H1 (cell line): ENCODE results near the gene ILKAP. TPM values are rescaled to one million over a fixed set of nuclear protein-coding genes. Genes with fewer than 3 reads are reported as not detected.

Experiments
- CTCF ChIA-PET: fragments of 300-600 bp; sonication (Branson Sonifier 250); formaldehyde crosslinking; loops from one replicate; lab custom pipeline; 2021; ENCODE audit not compliant: partially characterized antibody; lab: Charles Lee
- POLR2A ChIA-PET: fragments of 300-600 bp; sonication (Branson Sonifier 250); formaldehyde crosslinking; loops from one replicate; lab custom pipeline; 2021; ENCODE audit warnings: inconsistent platforms; ENCODE audit not compliant: partially characterized antibody; lab: Charles Lee
- DNase-seq, 2 experiments: peaks; one replicate each; pipeline versions ENCODE4 v3.0.0 to v3.0.0-alpha.2; 2010 to 2022; ENCODE audit warnings: low spot score in 2 of 2, low read depth in 1 of 2, mixed read lengths in 1 of 2
- FAIRE-seq: peaks from 2 replicates; lab custom pipeline; 2011; peaks lifted over from hg19 to GRCh38; lab: Jason Lieb, UNC
- H2AFZ ChIP-seq: 2 replicates; pipeline ENCODE4 v1.8.1; 2012; ENCODE audit warnings: low read length, inconsistent platforms
- H2AK5ac ChIP-seq: 2 replicates; pipeline ENCODE4 v1.6.1; 2013; ENCODE audit warnings: low read depth, low read length
- H2BK120ac ChIP-seq: replicated peaks from 2 replicates; pipeline ENCODE3; 2013; ENCODE audit warnings: low read depth, low read length, inconsistent platforms
- H2BK12ac ChIP-seq: 2 replicates; pipeline ENCODE4 v1.6.1; 2013; ENCODE audit warnings: low read depth, low read length
- H2BK15ac ChIP-seq: 2 replicates; pipeline ENCODE4 v1.6.1; 2013; ENCODE audit warnings: low read length
- H2BK20ac ChIP-seq: 2 replicates; pipeline ENCODE4 v1.6.1; 2013; ENCODE audit warnings: low read length
- H2BK5ac ChIP-seq: 2 replicates; pipeline ENCODE4 v1.6.1; 2013; ENCODE audit warnings: low read depth, low read length
- H3K14ac ChIP-seq: 2 replicates; pipeline ENCODE4 v1.6.1; 2013; ENCODE audit warnings: inconsistent platforms; ENCODE audit not compliant: insufficient read length
- H3K18ac ChIP-seq: 2 replicates; pipeline ENCODE4 v1.6.1; 2013; ENCODE audit warnings: low read length; ENCODE audit errors: extremely low read depth
- H3K23ac ChIP-seq: 2 replicates; pipeline ENCODE4 v1.6.1; 2013; ENCODE audit warnings: inconsistent platforms; ENCODE audit not compliant: insufficient read length
- H3K23me2 ChIP-seq: 2 replicates; pipeline ENCODE4 v1.6.1; 2013; ENCODE audit warnings: low read depth, low read length
- H3K27ac ChIP-seq: 2 replicates; pipeline ENCODE4 v1.6.1; 2011; ENCODE audit warnings: low read depth, low read length, inconsistent platforms
- H3K27me3 ChIP-seq, 4 experiments: replicated peaks in 1 of 4; 1 replicate in 1 of 4; 2 replicates in 3 of 4; pipeline versions ENCODE4 v1.6.1 to v1.8.1; 2011 to 2013; ENCODE audit warnings: low read length in 3 of 4, mild to moderate bottlenecking in 3 of 4, inconsistent platforms in 2 of 4, mixed read lengths in 2 of 4, moderate library complexity in 1 of 4; ENCODE audit not compliant: control insufficient read depth in 3 of 4, insufficient read depth in 3 of 4; ENCODE audit errors: extremely low read depth in 1 of 4
- H3K36me3 ChIP-seq, 4 experiments: 2 replicates each; pipeline versions ENCODE4 v1.6.1 to v1.8.1; 2011 to 2013; ENCODE audit warnings: mild to moderate bottlenecking in 4 of 4, low read length in 3 of 4, moderate library complexity in 2 of 4, control low read depth in 1 of 4, inconsistent platforms in 1 of 4; ENCODE audit not compliant: insufficient read depth in 4 of 4, control insufficient read depth in 2 of 4
- H3K4ac ChIP-seq: replicated peaks from 2 replicates; pipeline ENCODE3; 2013; ENCODE audit warnings: low read length, low read depth, mixed read lengths, inconsistent platforms; ENCODE audit not compliant: insufficient read length
- H3K4me1 ChIP-seq, 4 experiments: replicated peaks in 1 of 4; 1 replicate in 1 of 4; 2 replicates in 3 of 4; pipeline versions ENCODE4 v1.6.1 to v1.8.1; 2011 to 2013; ENCODE audit warnings: low read length in 3 of 4, inconsistent platforms in 2 of 4, mixed read lengths in 1 of 4; ENCODE audit not compliant: insufficient read depth in 4 of 4, control insufficient read depth in 3 of 4
- H3K4me2 ChIP-seq, 2 experiments: 2 replicates each; pipeline versions ENCODE4 v1.6.1 to v1.8.1; 2011 to 2013; ENCODE audit warnings: low read depth in 2 of 2, low read length in 2 of 2, control low read depth in 1 of 2, inconsistent platforms in 1 of 2, mild to moderate bottlenecking in 1 of 2; ENCODE audit not compliant: insufficient read depth in 1 of 2
- H3K4me3 ChIP-seq, 4 experiments: fragments of 200-600, 300-600 bp in 1 of 4; sonication (generic), shearing (Covaris generic), sonication (Bioruptor Twin) in 1 of 4; 2 replicates each; pipeline versions ENCODE4 v1.5.1 to v1.8.1; 2011 to 2016; ENCODE audit warnings: low read length in 4 of 4, low read depth in 3 of 4, control low read depth in 2 of 4, inconsistent platforms in 2 of 4, mild to moderate bottlenecking in 2 of 4, mixed read lengths in 1 of 4, moderate library complexity in 1 of 4; ENCODE audit not compliant: insufficient read depth in 2 of 4; ENCODE audit errors: extremely low read depth in 1 of 4
- H3K56ac ChIP-seq: replicated peaks from 2 replicates; pipeline ENCODE3; 2013; ENCODE audit warnings: low read depth, mild to moderate bottlenecking, mixed read lengths, low read length, inconsistent platforms; ENCODE audit not compliant: insufficient read length
- H3K79me1 ChIP-seq: 2 replicates; pipeline ENCODE4 v1.6.1; 2013; ENCODE audit warnings: low read depth, low read length, control low read depth
- H3K79me2 ChIP-seq, 2 experiments: 2 replicates each; pipeline versions ENCODE4 v1.6.1 to v1.8.1; 2012 to 2013; ENCODE audit warnings: low read length in 2 of 2, mild to moderate bottlenecking in 2 of 2, inconsistent platforms in 1 of 2; ENCODE audit not compliant: insufficient read depth in 2 of 2, control insufficient read depth in 1 of 2
- H3K9ac ChIP-seq, 4 experiments: replicated peaks in 1 of 4; 1 replicate in 1 of 4; 2 replicates in 3 of 4; pipeline versions ENCODE4 v1.6.1 to v1.8.1; 2011 to 2013; ENCODE audit warnings: low read depth in 3 of 4, low read length in 3 of 4, control low read depth in 2 of 4, mild to moderate bottlenecking in 2 of 4, moderate library complexity in 2 of 4, inconsistent platforms in 1 of 4; ENCODE audit errors: extremely low read depth in 1 of 4
- H3K9me3 ChIP-seq, 2 experiments: 2 replicates each; pipeline versions ENCODE4 v1.6.1 to v1.8.1; 2012 to 2013; ENCODE audit warnings: mild to moderate bottlenecking in 2 of 2, moderate library complexity in 2 of 2, control low read depth in 1 of 2, inconsistent platforms in 1 of 2, low read depth in 1 of 2, low read length in 1 of 2, mixed read lengths in 1 of 2; ENCODE audit not compliant: insufficient read depth in 2 of 2
- H4K20me1 ChIP-seq, 2 experiments: replicated peaks in 1 of 2; 2 replicates each; pipeline versions ENCODE3 to v1.8.1; 2011 to 2013; ENCODE audit warnings: inconsistent platforms in 2 of 2, low read length in 2 of 2, mild to moderate bottlenecking in 1 of 2; ENCODE audit not compliant: insufficient read depth in 2 of 2, control insufficient read depth in 1 of 2
- H4K5ac ChIP-seq: 2 replicates; pipeline ENCODE4 v1.6.1; 2013; ENCODE audit warnings: low read length, low read depth, mixed read lengths, inconsistent platforms; ENCODE audit not compliant: insufficient read length
- H4K8ac ChIP-seq: 2 replicates; pipeline ENCODE4 v1.8.0; 2013; ENCODE audit warnings: mild to moderate bottlenecking, moderate library complexity, low read length, inconsistent platforms; ENCODE audit not compliant: insufficient read depth; ENCODE audit errors: extremely low read depth
- H4K91ac ChIP-seq: replicated peaks from 2 replicates; pipeline ENCODE3; 2013; ENCODE audit warnings: low read length, mixed read lengths, inconsistent platforms; ENCODE audit not compliant: insufficient read length
- CEBPB ChIP-seq: IDR thresholded peaks from 2 replicates; pipeline ENCODE4 v1.6.1; 2012; ENCODE audit warnings: low read depth, low read length
- EP300 ChIP-seq, 2 experiments: IDR thresholded peaks; 1 replicate in 1 of 2; 2 replicates in 1 of 2; pipeline ENCODE4 v1.6.1; 2011 to 2012; ENCODE audit warnings: low read depth in 2 of 2, low read length in 2 of 2, mild to moderate bottlenecking in 2 of 2, borderline replicate concordance in 1 of 2, inconsistent platforms in 1 of 2, moderate library complexity in 1 of 2
- GABPA ChIP-seq: IDR thresholded peaks from 2 replicates; pipeline ENCODE4 v1.6.1; 2011; ENCODE audit warnings: mild to moderate bottlenecking, low read length, moderate library complexity, borderline replicate concordance; ENCODE audit not compliant: insufficient read depth
- HDAC6 ChIP-seq: IDR thresholded peaks from one replicate; pipeline ENCODE4 v1.7.1; 2012; ENCODE audit warnings: low read depth, mild to moderate bottlenecking, inconsistent platforms, low read length, moderate library complexity
- JUN ChIP-seq: IDR thresholded peaks from 2 replicates; pipeline ENCODE4 v1.6.1; 2011; ENCODE audit warnings: low read depth, mild to moderate bottlenecking, improper control_type of control experiment, low read length
- JUND ChIP-seq: IDR thresholded peaks from 2 replicates; pipeline ENCODE4 v1.6.1; 2011; ENCODE audit warnings: mild to moderate bottlenecking, improper control_type of control experiment, low read length
- PHF8 ChIP-seq: fragments of 200-600 bp; sonication (generic); conservative IDR thresholded peaks from 2 replicates; pipeline ENCODE4 v1.7.1; 2012; ENCODE audit warnings: low read depth, mild to moderate bottlenecking, inconsistent platforms, low read length, moderate library complexity
- POLR2A ChIP-seq, 2 experiments: IDR thresholded peaks; 1 replicate in 1 of 2; 2 replicates in 1 of 2; pipeline ENCODE4 v1.6.1; 2011; ENCODE audit warnings: low read depth in 2 of 2, low read length in 2 of 2, mild to moderate bottlenecking in 2 of 2; ENCODE audit errors: control extremely low read depth in 1 of 2
- SP1 ChIP-seq: IDR thresholded peaks from 2 replicates; pipeline ENCODE4 v1.6.1; 2011; ENCODE audit warnings: low read depth, low read length
- SP2 ChIP-seq: IDR thresholded peaks from 2 replicates; pipeline ENCODE4 v1.6.1; 2012; ENCODE audit warnings: mild to moderate bottlenecking, low read length, inconsistent platforms
- SP4 ChIP-seq: IDR thresholded peaks from 2 replicates; pipeline ENCODE4 v1.6.1; 2012; ENCODE audit warnings: low read length, inconsistent platforms
- TAF7 ChIP-seq: optimal IDR thresholded peaks from 2 replicates; pipeline ENCODE3; 2011; ENCODE audit warnings: low read depth, mild to moderate bottlenecking, inconsistent platforms, low read length, moderate library complexity, borderline replicate concordance
- TEAD4 ChIP-seq: IDR thresholded peaks from 2 replicates; pipeline ENCODE4 v1.6.1; 2012; ENCODE audit warnings: low read depth, low read length, inconsistent platforms, mixed read lengths
- YY1 ChIP-seq: IDR thresholded peaks from 2 replicates; pipeline ENCODE4 v1.6.1; 2011; ENCODE audit warnings: low read depth, mild to moderate bottlenecking, low read length
- WGBS, 2 experiments: shearing (Covaris generic) in 1 of 2; methylation state at CpG; one replicate each; pipeline versions ENCODE4 v1.1.6 to v1.1.7; 2013 to 2015; ENCODE audit warnings: low lambda C conversion rate in 2 of 2, mixed read lengths in 2 of 2, inconsistent platforms in 1 of 2, low coverage in 1 of 2, missing lambda C conversion rate in 1 of 2; ENCODE audit not compliant: insufficient replicate concordance in 2 of 2, insufficient coverage in 1 of 2, insufficient read length in 1 of 2; ENCODE audit errors: extremely low coverage in 1 of 2, missing lambda C conversion rate in 1 of 2; 5-methylcytosine and 5-hydroxymethylcytosine counted together
- polyA plus RNA-seq, 7 experiments: library from polyadenylated mRNA; depleted of rRNA in 3 of 7; stranded (reverse) in 5 of 7; unstranded in 2 of 7; fragments of >200 nt in 5 of 7; fragments of 200-250 nt in 2 of 7; gene quantifications; 1 replicate in 5 of 7; 2 replicates in 1 of 7; 4 replicates in 1 of 7; pipeline versions ENCODE4 v1.2.1 to v1.2.3, GENCODE V29; 2011 to 2013; ENCODE audit warnings: missing spikeins in 2 of 7, mixed read lengths in 2 of 7
- total RNA-seq: library from RNA; stranded (reverse); fragmentation: NEBNext Ultra II Directional; extraction: Animal tissue kit (Norgen Biotek cat#: 25700); gene quantifications from 2 replicates; pipeline ENCODE4 v1.2.1, GENCODE V29; 2021

The ILKAP gene
- total and polyA plus RNA-seq, 2 of the 8 experiments (the other 6 are each of a cell fraction or from before 2014, with no cell fraction given): 23.5 to 33.8 TPM

DNA sequence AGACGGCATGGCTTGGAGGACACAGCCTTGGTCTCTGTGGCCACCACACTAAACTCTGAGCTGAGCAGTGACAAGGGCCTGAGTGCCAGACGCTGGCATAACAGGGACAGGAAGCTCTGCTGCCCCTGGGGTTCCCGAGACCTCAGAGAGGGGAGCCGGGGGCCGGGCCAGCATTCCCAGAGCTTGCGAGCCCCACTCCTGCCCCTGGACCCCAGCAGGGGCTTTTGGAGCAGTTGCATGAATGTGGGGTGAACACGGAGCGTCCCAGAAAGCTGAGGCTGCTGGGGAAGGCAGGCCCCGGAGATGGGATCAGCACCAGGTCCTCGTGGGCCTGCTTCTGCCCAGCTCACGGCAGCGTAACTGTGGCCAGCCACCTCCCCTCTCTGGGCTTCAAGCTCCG lies 52.3 kb downstream of the ILKAP start:
- Histone ChIP-seq H2BK15ac (0 out of 2 replicates have a peak overlapping the region, but pooled peaks have one; percentile 46), H3K56ac (no peak overlapping the region), H4K8ac (no peak overlapping the region; the same call in 1 of the 2 replicates), H4K20me1 (no peaks in the 10 kb centered on the region), H3K23me2 (no peaks in the 10 kb centered on the region), H3K23ac (no peak overlapping the region), H3K4me3 (no peak overlapping the region), H3K27ac (no peak overlapping the region), H2BK5ac (no peak overlapping the region; the same call in 1 of the 2 replicates), H4K91ac (peak overlapping the region; percentile 73), H3K9ac (no peak overlapping the region), H3K79me2 (no peaks in the 10 kb centered on the region), H2BK12ac (no peak overlapping the region), H3K4me1 (peaks cover 0 to 9% (median 5%) of the 10 kb centered on the region in 4 experiments; a peak in 6 of 7 replicates), H4K5ac (no peak overlapping the region), H3K27me3 (peaks cover 0 to 2% (median under 1%) of the 10 kb centered on the region in 4 experiments; a peak in 1 of 7 replicates), H2AFZ (peak overlapping the region; percentile 40; the same call in 1 of the 2 replicates), H2BK20ac (peak overlapping the region; percentile 21; the same call in 1 of the 2 replicates), H3K4ac (no peak overlapping the region), H2AK5ac (no peak overlapping the region; the same call in 1 of the 2 replicates), H3K18ac (peak overlapping the region; percentile 71), H3K4me2 (no peak overlapping the region), H3K36me3 (no peaks in the 10 kb centered on the region), H2BK120ac (no peak overlapping the region), H3K14ac (no peak overlapping the region), H3K79me1 (no peaks in the 10 kb centered on the region), H3K9me3 (no peaks in the 10 kb centered on the region)
- 83% methylated on average over 12 of the region's 13 CpGs; no CpG with 5 or more reads in 1 of the 2 experiments for WGBS, 2 experiments
- POLR2A ChIA-PET: interaction anchor here (1.1 to 1.5 kb wide), 2 partner anchors 9 to 89 kb away, joined by 3 to 7 read pairs; partner anchors contain the start of gene HES6
- DNase-seq: no peak
- CTCF ChIA-PET: interaction anchor here (0.6 to 6.4 kb wide), 7 partner anchors 9 to 109 kb away, joined by 3 to 72 read pairs (median 3); partner anchors contain the start of gene KLHL30
- no peak for FAIRE-seq
- TF ChIP-seq JUND (no peak), EP300 (IDR thresholded peaks at IDR 0.05; ENCODE audit: borderline replicate concordance in 1 of 2, low read depth in 2 of 2, low read length in 2 of 2) (no peak), SP1 (no peak), PHF8 (no peak), GABPA (no peak), TAF7 (no peak), TEAD4 (no peak), SP2 (no peak), HDAC6 (no peak), YY1 (no peak), POLR2A (IDR thresholded peaks at IDR 0.05; ENCODE audit: control extremely low read depth in 1 of 2, low read depth in 2 of 2, low read length in 2 of 2) (no peak), JUN (no peak), CEBPB (no peak), SP4 (no peak)
